Measurements from ENCODE around the gene VPS26C. TPM values are rescaled to one million over a fixed set of nuclear protein-coding genes. Genes with fewer than 3 reads are reported as not detected.

Gene VPS26C
- total and polyA plus RNA-seq, 9 of the 15 experiments (the other 6 are each of a cell fraction or from before 2014, with no cell fraction given): 32.8 to 48.7 (median 42.1) TPM

GRCh38 chr21:37251294-37251634, 15.9 kb downstream of the VPS26C start (continued):
- no peak for TF ChIP-seq PRMT5 (CRISPR knock-in tag; IDR thresholded peaks at IDR 0.05)
- TF ChIP-seq FOXJ3 (CRISPR knock-in tag; IDR thresholded peaks at IDR 0.05): no peak
- TF ChIP-seq ARID1B (IDR thresholded peaks at IDR 0.05): peak; percentile 33; the same call in 1 of the 2 replicates
- TF ChIP-seq ERF (CRISPR knock-in tag; IDR thresholded peaks at IDR 0.05): no peak
- no peak for TF ChIP-seq KDM5B (IDR thresholded peaks at IDR 0.05; ENCODE audit: insufficient replicate concordance, low read depth, low read length)
- TF ChIP-seq PML (IDR thresholded peaks at IDR 0.05; ENCODE audit: low read length): no peak
- no peak for TF ChIP-seq IRF9 (tag; IDR thresholded peaks at IDR 0.05)
- no peak for TF ChIP-seq AFF4 (CRISPR knock-in tag; IDR thresholded peaks at IDR 0.05)
- TF ChIP-seq ZNF778 (CRISPR knock-in tag; IDR thresholded peaks at IDR 0.05): no peak
- TF ChIP-seq VEZF1 (CRISPR knock-in tag; IDR thresholded peaks at IDR 0.05): 0 out of 2 replicates have a peak, but pooled peaks have one; percentile 30
- TF ChIP-seq FOXA1 (IDR thresholded peaks at IDR 0.05; ENCODE audit: borderline replicate concordance): no peak
- TF ChIP-seq NCOA1 (IDR thresholded peaks at IDR 0.05; ENCODE audit: low read depth): no peak
- no peak for TF ChIP-seq ZNF165 (CRISPR knock-in tag; IDR thresholded peaks at IDR 0.05; ENCODE audit: borderline replicate concordance)
- no peak for TF ChIP-seq MAZ (CRISPR knock-in tag; conservative IDR thresholded peaks at IDR 0.05 in 1 of 2, IDR thresholded peaks at IDR 0.05 in 1 of 2)
- no peak for TF ChIP-seq PATZ1 (CRISPR knock-in tag; IDR thresholded peaks at IDR 0.05; ENCODE audit: borderline replicate concordance)
- TF ChIP-seq ZNF766 (CRISPR knock-in tag; conservative IDR thresholded peaks at IDR 0.05): no peak
- no peak for TF ChIP-seq TEAD2 (tag; IDR thresholded peaks at IDR 0.05)
- no peak for TF ChIP-seq HNRNPK (IDR thresholded peaks at IDR 0.05; ENCODE audit: low read depth, low read length, poor library complexity, severe bottlenecking)
- no peak for TF ChIP-seq FOXP4 (CRISPR knock-in tag; IDR thresholded peaks at IDR 0.05; ENCODE audit: borderline replicate concordance)

Data from K562 (cell line).